Globus pallidus (tissue), 1 donor: ENCODE results near the gene WFIKKN1.

Experiments
- DNase-seq: peaks from one replicate; pipeline ENCODE4 v3.0.0-alpha.2; 2015; ENCODE audit warnings: low spot score

WFIKKN1 gene, protein sequence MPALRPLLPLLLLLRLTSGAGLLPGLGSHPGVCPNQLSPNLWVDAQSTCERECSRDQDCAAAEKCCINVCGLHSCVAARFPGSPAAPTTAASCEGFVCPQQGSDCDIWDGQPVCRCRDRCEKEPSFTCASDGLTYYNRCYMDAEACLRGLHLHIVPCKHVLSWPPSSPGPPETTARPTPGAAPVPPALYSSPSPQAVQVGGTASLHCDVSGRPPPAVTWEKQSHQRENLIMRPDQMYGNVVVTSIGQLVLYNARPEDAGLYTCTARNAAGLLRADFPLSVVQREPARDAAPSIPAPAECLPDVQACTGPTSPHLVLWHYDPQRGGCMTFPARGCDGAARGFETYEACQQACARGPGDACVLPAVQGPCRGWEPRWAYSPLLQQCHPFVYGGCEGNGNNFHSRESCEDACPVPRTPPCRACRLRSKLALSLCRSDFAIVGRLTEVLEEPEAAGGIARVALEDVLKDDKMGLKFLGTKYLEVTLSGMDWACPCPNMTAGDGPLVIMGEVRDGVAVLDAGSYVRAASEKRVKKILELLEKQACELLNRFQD

DNA sequence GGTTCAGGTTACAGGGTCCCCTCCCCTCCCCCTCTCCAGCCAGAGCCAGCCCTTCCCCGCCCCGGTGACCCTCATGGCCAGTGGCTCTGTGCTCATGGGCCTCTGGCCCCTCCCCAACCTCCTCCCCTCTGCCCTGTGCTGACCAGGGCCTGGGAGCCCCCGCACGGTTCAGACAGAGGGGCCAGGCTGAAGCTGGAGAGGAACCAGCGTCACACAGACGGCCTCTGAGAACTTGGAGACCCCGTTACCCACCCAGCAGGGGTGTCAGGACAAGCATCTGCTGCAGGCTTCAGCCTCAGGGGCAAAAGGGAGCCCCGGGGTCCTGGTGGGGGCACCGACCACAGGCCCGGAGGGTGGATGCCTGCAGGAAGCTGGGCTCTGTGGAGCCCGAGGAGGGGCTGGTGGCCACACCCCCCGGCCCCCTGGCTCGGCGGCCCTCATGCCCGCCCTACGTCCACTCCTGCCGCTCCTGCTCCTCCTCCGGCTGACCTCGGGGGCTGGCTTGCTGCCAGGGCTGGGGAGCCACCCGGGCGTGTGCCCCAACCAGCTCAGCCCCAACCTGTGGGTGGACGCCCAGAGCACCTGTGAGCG is at the start of gene WFIKKN1:
TSS of gene WFIKKN1 (plus strand) at position 171 of the 591 bp plus-strand sequence. CDS start at position 440, 269 bp downstream.
- no peak for DNase-seq

DNA sequence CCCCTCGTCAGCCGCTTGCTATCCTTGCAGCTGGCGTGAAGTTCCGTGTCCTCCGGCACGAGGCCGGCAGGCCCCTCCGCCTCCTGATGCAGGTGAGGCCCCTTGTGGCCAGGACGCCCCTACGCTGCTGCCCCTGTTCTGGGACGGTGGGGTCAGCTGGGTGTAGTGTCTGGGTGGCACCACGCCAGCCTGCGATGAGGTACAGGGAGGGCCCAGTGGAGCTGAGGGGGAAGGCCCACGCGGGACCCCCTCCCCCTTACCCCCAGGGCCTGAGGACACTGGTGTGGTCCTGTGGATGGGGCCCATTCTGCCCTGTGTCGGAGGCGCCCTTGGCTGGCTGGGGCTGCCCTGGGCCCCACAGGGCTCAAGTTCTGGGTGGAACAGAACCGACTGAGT is 48.6 kb upstream of the WFIKKN1 start:
- DNase-seq, result no peak

- no peak for DNase-seq
Measured at GRCh38 chr16:582614-583331, 48.0 kb upstream of the WFIKKN1 start.

GRCh38 chr16:583470-583814 is 47.3 kb upstream of the WFIKKN1 start:
- DNase-seq, result no peak

DNA sequence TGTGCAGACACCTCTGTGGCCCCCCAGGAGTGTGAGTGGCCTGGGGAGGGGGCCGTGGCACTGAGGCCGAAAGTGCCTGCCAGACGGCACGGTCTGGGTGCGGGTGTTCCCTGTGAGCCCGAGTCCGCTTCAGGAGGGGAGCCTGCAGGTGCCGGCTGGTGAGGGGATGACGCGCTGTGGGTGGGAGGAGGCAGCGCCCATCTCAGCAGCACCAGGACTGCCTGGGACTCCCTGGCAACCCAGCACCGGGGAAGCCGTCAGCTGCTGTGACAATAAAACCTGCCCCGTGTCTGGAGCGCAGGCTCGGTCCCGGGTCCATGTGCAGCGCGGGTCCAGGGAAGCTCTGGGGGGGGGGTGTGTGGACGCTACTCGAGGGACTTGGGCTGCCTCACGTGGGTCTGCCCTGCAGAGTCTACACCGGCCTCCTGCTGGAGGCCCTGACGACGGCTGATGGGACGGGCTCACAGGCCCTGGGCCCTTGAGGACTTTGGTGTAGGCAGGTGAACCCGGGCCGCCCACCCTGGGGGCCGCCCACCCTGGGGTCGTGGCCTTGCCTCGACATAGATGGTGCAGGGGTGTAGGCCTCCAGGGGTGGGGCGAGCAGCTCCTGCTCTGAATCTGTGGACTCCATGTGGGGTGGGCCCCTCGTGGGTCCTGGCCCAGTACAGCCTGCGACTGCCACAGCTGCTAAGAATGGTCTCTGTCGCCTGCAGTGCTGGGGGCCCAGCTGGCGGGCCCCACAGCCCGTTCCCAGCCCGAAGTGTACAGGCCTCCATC is 46.8 kb upstream of the WFIKKN1 start:
- no peak for DNase-seq

- DNase-seq, result no peak
Measured at GRCh38 chr16:585351-585750, 45.4 kb upstream of the WFIKKN1 start.

- no peak for DNase-seq
Measured at GRCh38 chr16:586047-586644, 44.6 kb upstream of the WFIKKN1 start.

- DNase-seq, result peak; percentile 34
Measured at GRCh38 chr16:586645-587590, 43.9 kb upstream of the WFIKKN1 start.

GRCh38 chr16:588639-588888 is 42.2 kb upstream of the WFIKKN1 start:
- no peak for DNase-seq

GRCh38 chr16:588889-589657 is 41.7 kb upstream of the WFIKKN1 start:
- peak; percentile 95 for DNase-seq

- peak; percentile 98 for DNase-seq
Measured at GRCh38 chr16:589658-590187, 41.1 kb upstream of the WFIKKN1 start, which contains the start of gene RAB40C. RAB40C (plus strand) TSS chr16:590066; CDS start chr16:590292, 226 bp downstream.

- DNase-seq, result no peak
Measured at GRCh38 chr16:590188-590814, 40.5 kb upstream of the WFIKKN1 start.

DNA sequence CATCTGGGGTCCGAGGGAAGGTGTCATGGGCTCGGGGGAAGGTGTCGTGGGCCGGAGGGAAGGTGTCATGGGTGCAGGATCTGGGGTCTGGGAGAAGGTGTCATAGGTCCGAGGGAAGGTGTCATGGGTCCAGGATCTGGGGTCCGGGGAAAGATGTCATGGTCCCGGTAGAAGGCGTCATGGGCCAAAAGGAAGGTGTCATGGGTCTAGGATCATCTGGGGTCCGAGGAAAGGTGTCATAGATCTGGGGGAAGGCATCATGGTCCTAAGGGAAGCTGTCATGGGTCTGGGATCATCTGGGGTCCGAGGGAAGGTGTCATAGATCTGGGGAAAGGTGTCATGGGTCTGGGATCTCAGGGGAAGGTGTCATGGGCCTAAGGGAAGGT is 40.0 kb upstream of the WFIKKN1 start:
- no peak for DNase-seq

GRCh38 chr16:591231-591630 is 39.6 kb upstream of the WFIKKN1 start:
- DNase-seq, result no peak

- DNase-seq, result no peak
Measured at GRCh38 chr16:591892-592517, 38.8 kb upstream of the WFIKKN1 start.

DNA sequence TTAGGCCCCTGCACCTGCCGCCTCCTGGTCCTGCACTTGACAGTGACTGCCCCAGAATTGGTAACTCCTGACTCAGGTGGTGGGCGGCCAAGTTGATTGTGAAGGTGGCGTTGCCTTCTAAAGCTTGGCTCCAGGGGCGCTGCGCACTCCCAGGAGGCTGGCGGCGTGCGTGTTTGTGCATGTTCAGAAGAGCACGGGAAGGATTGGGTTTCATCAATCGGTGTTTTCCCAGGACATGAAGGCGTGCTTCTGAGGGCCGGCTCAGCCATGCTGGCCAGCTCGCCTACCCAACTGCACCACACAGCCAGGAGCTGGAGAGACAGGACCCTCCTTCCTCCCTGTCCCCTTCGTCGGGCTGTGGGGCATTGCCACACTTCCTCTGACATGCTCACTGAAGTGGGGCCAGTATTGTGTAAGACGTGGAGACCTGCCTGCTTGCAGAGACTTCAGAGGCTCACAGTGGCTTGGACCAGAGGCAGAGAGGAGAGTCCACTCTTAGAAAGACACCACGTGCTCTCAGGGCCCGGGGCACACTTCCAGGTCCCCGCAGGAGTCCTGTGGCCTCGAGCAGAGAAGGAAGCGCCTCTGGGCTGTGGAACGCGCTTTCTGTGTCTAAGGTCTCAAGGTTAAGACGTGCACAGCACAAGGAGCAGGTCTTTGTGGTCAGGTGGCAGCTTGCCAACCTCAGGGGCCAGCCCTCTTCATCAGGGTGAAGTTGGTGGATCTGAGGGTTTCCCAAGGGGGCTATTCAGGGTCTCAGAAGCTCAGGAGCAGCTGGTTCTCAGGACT is 38.1 kb upstream of the WFIKKN1 start:
- DNase-seq, result peak; percentile 44

- DNase-seq, result no peak
Measured at GRCh38 chr16:593406-593805, 37.4 kb upstream of the WFIKKN1 start.

- no peak for DNase-seq
Measured at GRCh38 chr16:593807-594206, 37.0 kb upstream of the WFIKKN1 start.
